Measurements from ENCODE around the gene GMPS.
A peak's percentile ranks its signal among the peaks of the same experiment; 100 is the strongest.

GMPS gene

GRCh38 chr3:155863072-155863784 is 7.2 kb upstream of the GMPS start:
- no peak for DNase-seq (ENCODE audit: low read depth)
- no peak for TF ChIP-seq CTCF (IDR thresholded peaks at IDR 0.05; ENCODE audit: low read length, missing control alignments)
- no peak overlapping the region for H3K4me3 ChIP-seq (replicated peaks; ENCODE audit: low read depth, low read length)

GRCh38 chr3:155869691-155870090 is 759 bp upstream of the GMPS start:
- H3K4me3 ChIP-seq (replicated peaks; ENCODE audit: low read depth, low read length), result peak overlapping the region; percentile 59
- TF ChIP-seq CTCF (IDR thresholded peaks at IDR 0.05; ENCODE audit: low read length, missing control alignments), result no peak
- no peak for DNase-seq (ENCODE audit: low read depth)

GRCh38 chr3:155870945-155871745 is 695 bp downstream of the GMPS start:
- no peak for DNase-seq (ENCODE audit: low read depth)
- no peak for TF ChIP-seq CTCF (IDR thresholded peaks at IDR 0.05; ENCODE audit: low read length, missing control alignments)

GRCh38 chr3:155871746-155872158 is 1.3 kb downstream of the GMPS start:
- no peak for TF ChIP-seq CTCF (IDR thresholded peaks at IDR 0.05; ENCODE audit: low read length, missing control alignments)
- peak overlapping the region; percentile 86 for H3K4me3 ChIP-seq (replicated peaks; ENCODE audit: low read depth, low read length)
- peak; percentile 33 for DNase-seq (ENCODE audit: low read depth)

More at GRCh38 chr3:155870945-155871745, 695 bp downstream of the GMPS start:
- peak overlapping the region; percentile 86 for H3K4me3 ChIP-seq (replicated peaks; ENCODE audit: low read depth, low read length)

GRCh38 chr3:155872904-155873646 is 2.6 kb downstream of the GMPS start:
- no peak for TF ChIP-seq CTCF (IDR thresholded peaks at IDR 0.05; ENCODE audit: low read length, missing control alignments)
- H3K4me3 ChIP-seq (replicated peaks; ENCODE audit: low read depth, low read length), result peak overlapping the region; percentile 86
- DNase-seq (ENCODE audit: low read depth), result no peak

GRCh38 chr3:155876037-155876436 is 5.6 kb downstream of the GMPS start:
- no peak for TF ChIP-seq CTCF (IDR thresholded peaks at IDR 0.05; ENCODE audit: low read length, missing control alignments)
- no peak for DNase-seq (ENCODE audit: low read depth)
- no peak overlapping the region for H3K4me3 ChIP-seq (replicated peaks; ENCODE audit: low read depth, low read length)

Measured in fibroblast of pulmonary artery (primary cell).